Spleen (tissue), 11 donors: Measurements from ENCODE around the gene NKAIN2. TPM values are rescaled to one million over a fixed set of nuclear protein-coding genes. Genes with fewer than 3 reads are reported as not detected.
"Not testable (repeated sequence)": the region's sequence is repeated elsewhere in the genome, so short reads cannot be mapped to it uniquely, and the experiment has no call there.

Experiments
- DNase-seq: peaks from one replicate; pipeline ENCODE4 v3.0.0-alpha.2; 2020
- H3K27ac ChIP-seq, 8 donors: fragments of 200-600 bp; sonication (generic) in 7 of 8; 1 replicate in 4 of 8; 2 replicates in 4 of 8; pipeline versions ENCODE4 v1.5.0 to v1.8.0; 2016 to 2021; ENCODE audit warnings: inconsistent platforms in 4 of 8, mild to moderate bottlenecking in 4 of 8, moderate library complexity in 1 of 8
- H3K27me3 ChIP-seq, 7 donors: fragments of 200-600 bp; sonication (generic) in 6 of 7; replicated peaks in 1 of 7; 1 replicate in 4 of 7; 2 replicates in 3 of 7; pipeline versions ENCODE4 v1.5.0 to v1.8.0; 2016 to 2021; ENCODE audit warnings: inconsistent platforms in 3 of 7, mild to moderate bottlenecking in 1 of 7
- H3K36me3 ChIP-seq, 6 donors: fragments of 200-600 bp; sonication (generic) in 5 of 6; 1 replicate in 4 of 6; 2 replicates in 2 of 6; pipeline versions ENCODE4 v1.5.0 to v1.8.0; 2016 to 2021; ENCODE audit warnings: inconsistent platforms in 2 of 6
- H3K4me1 ChIP-seq, 6 donors: fragments of 200-600 bp; sonication (generic) in 5 of 6; 1 replicate in 3 of 6; 2 replicates in 3 of 6; pipeline versions ENCODE4 v1.5.0 to v1.8.0; 2016 to 2021; ENCODE audit warnings: inconsistent platforms in 3 of 6
- H3K4me3 ChIP-seq, 8 donors: fragments of 200-600 bp; sonication (generic) in 7 of 8; 1 replicate in 4 of 8; 2 replicates in 4 of 8; pipeline versions ENCODE4 v1.5.0 to v1.8.0; 2016 to 2021; ENCODE audit warnings: inconsistent platforms in 4 of 8, mild to moderate bottlenecking in 4 of 8, moderate library complexity in 2 of 8
- H3K9me3 ChIP-seq, 8 donors: fragments of 200-600 bp; sonication (generic) in 7 of 8; 1 replicate in 4 of 8; 2 replicates in 4 of 8; pipeline versions ENCODE4 v1.5.0 to v1.8.0; 2016 to 2021; ENCODE audit warnings: inconsistent platforms in 4 of 8
- POLR2A ChIP-seq, 3 donors: fragments of 450-650 bp; IDR thresholded peaks; one replicate each; pipeline ENCODE4 v1.5.1; 2017; ENCODE audit warnings: antibody characterized with exemption in 3 of 3, mild to moderate bottlenecking in 1 of 3
- POLR2AphosphoS5 ChIP-seq, 3 donors: sonication (generic); formaldehyde crosslinking; IDR thresholded peaks; one replicate each; pipeline ENCODE4 v1.5.1; 2017; ENCODE audit warnings: antibody characterized with exemption in 3 of 3
- WGBS, 5 donors: extraction: QIAGEN DNeasy Blood & Tissue Kit in 3 of 5; methylation state at CpG; one replicate each; pipeline versions ENCODE4 v1.1.5 to v1.1.7; 2013 to 2018; 5-methylcytosine and 5-hydroxymethylcytosine counted together
- intact Hi-C: fragments of 100-400 bp; cut with DNase I; formaldehyde crosslinking; loops from one replicate; pipeline ENCODE4 v1.15.0; 2023; ENCODE audit warnings: low total_unique reads
- polyA plus RNA-seq, 3 donors: library from polyadenylated mRNA; stranded (reverse); fragments of 200-250 nt; gene quantifications; one replicate each; pipeline ENCODE4 v1.2.1, GENCODE V29; 2013
- total RNA-seq, 7 donors: library from RNA; depleted of rRNA in 3 of 7; stranded (reverse); fragments of >200 nt in 3 of 7; fragmentation: NEBNext Ultra II Directional in 4 of 7; extraction: Animal tissue kit (Norgen Biotek cat#: 25700) in 4 of 7; gene quantifications; one replicate each; pipeline versions ENCODE4 v1.1.0 to v1.2.1, GENCODE V29; 2016 to 2021
- TF ChIP-seq, protein P1 (sequence below), 11 experiments: fragments of 200-600 bp in 7 of 11; fragments of 450-650 bp in 4 of 11; sonication (generic) in 4 of 11; IDR thresholded peaks in 8 of 11; conservative IDR thresholded peaks in 3 of 11; 1 replicate in 7 of 11; 2 replicates in 4 of 11; pipeline versions ENCODE4 v1.4.0 to v1.8.0; 2016 to 2021; ENCODE audit warnings: antibody characterized with exemption in 11 of 11, inconsistent platforms in 4 of 11, mild to moderate bottlenecking in 1 of 11
- donor health status: healthy with polysubstance abuse.
- donor health status: DM: no; HTN: no; CAD: no; lungs with moderate emphysema.
- donor health status: DM: no; HTN: no; CAD: no.
- donor health status: Bipolar disorder and iron deficiency.
- donor health status: healthy.
- donor health status: DM: no; HTN: no; CAD: no.
- donor health status: DM: yes; HTN: yes; CAD: no.

The NKAIN2 gene
- total and polyA plus RNA-seq, 10 donors: 0.13 to 0.51 (median 0.18) TPM; not detected in 4

DNA sequence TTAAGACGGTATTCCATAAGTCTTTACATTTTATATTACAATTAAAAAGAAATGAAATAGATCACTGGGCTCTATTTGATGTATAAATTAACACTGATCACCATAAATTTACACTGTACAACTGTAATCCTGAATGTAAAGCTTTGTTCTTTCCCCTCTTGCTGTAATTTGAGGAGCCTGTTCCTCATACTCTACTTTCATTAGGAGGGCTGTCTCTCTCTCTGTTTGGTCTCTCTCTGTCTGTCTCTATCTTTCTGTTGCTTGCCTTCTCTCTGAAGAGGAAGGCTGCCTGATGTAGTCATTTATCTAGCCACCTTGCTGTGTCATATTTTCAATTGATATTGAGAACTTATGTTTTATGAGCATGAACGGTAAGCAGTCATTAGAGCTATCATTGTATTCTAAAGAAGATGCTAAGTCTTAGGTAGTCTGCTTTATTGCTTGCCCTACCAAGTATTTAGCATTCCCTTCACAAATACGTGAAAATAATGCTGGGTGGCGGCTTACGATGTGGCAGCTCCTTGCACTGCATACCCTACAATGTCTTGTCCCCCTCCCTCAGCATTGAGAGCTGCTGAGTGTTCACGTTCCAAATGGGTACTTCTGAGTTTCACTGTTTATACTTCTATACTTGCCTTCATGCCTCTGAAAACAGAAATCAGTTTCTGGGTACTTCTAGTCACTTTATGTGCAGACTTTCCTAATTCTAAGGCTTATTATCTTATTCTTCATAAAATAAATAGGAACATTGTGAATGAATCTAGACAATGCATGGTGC, 205.5 kb downstream of the NKAIN2 start:
- Histone ChIP-seq H3K4me1 (no peaks in the 10 kb centered on the region), H3K27ac (no peak overlapping the region), H3K4me3 (no peak overlapping the region), H3K36me3 (no peaks in the 10 kb centered on the region), H3K27me3 (no peaks in the 10 kb centered on the region), H3K9me3 (no peaks in the 10 kb centered on the region)
- 87 to 94% (median 90%) methylated on average over 6 of the region's 6 CpGs for WGBS, 5 donors
- DNase-seq: no peak
- TF ChIP-seq POLR2AphosphoS5 (IDR thresholded peaks at IDR 0.05) (no peak), POLR2A (IDR thresholded peaks at IDR 0.05) (no peak)
- TF ChIP-seq, protein P1, sequence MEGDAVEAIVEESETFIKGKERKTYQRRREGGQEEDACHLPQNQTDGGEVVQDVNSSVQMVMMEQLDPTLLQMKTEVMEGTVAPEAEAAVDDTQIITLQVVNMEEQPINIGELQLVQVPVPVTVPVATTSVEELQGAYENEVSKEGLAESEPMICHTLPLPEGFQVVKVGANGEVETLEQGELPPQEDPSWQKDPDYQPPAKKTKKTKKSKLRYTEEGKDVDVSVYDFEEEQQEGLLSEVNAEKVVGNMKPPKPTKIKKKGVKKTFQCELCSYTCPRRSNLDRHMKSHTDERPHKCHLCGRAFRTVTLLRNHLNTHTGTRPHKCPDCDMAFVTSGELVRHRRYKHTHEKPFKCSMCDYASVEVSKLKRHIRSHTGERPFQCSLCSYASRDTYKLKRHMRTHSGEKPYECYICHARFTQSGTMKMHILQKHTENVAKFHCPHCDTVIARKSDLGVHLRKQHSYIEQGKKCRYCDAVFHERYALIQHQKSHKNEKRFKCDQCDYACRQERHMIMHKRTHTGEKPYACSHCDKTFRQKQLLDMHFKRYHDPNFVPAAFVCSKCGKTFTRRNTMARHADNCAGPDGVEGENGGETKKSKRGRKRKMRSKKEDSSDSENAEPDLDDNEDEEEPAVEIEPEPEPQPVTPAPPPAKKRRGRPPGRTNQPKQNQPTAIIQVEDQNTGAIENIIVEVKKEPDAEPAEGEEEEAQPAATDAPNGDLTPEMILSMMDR (IDR thresholded peaks at IDR 0.05 in 8 of 11, conservative IDR thresholded peaks at IDR 0.05 in 3 of 11): no peak
- intact Hi-C loops: no loop called here

DNA sequence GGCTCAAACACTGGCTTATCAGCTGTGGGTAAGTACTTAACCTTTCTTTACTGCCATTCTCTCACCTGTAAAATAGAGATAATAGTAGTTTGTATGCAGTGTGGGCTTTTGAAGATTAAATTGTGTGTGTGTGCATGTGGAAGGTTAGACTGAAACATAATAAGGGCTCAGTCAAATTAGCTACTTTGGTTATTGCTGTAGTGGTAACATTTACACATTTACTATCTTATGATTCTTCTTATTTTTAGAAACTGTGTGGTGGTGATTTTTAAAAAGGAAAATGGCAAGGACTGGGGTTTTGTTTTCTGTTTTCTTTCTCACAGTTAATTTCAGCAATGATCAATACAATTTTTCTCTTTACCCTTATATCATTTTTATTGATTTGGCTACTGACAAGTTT, 206.9 kb downstream of the NKAIN2 start:
- H3K4me1 ChIP-seq: no peaks in the 10 kb centered on the region
- no peak overlapping the region for H3K4me3 ChIP-seq
- H3K36me3 ChIP-seq: no peaks in the 10 kb centered on the region
- no peak overlapping the region for H3K27ac ChIP-seq
- intact Hi-C loops: no loop called here
- H3K9me3 ChIP-seq: no peaks in the 10 kb centered on the region
- DNase-seq: no peak
- TF ChIP-seq, protein P1 (IDR thresholded peaks at IDR 0.05 in 8 of 11, conservative IDR thresholded peaks at IDR 0.05 in 3 of 11): no peak
- no peak for TF ChIP-seq POLR2AphosphoS5 (IDR thresholded peaks at IDR 0.05)
- no peak for TF ChIP-seq POLR2A (IDR thresholded peaks at IDR 0.05)
- H3K27me3 ChIP-seq: no peaks in the 10 kb centered on the region

DNA sequence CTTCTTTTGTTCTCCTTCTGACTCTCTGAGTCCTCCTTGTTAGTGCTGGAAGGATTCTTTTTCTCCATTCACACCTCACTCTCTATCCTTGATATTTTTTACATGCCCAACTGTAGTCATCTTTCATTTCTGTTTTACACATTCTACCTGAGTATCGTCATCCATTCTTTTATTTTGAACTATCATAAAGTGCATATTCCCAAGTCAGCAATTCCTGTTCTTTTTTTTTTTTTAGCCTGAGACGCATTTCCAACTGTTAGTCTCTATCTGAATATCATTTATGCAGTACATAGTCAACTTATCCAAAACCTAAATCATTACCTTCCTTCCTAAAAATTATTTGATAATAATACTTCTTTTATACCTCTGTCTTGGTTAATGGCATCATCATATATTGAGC, 207.5 kb downstream of the NKAIN2 start:
- H3K4me1 ChIP-seq: no peaks in the 10 kb centered on the region

DNA sequence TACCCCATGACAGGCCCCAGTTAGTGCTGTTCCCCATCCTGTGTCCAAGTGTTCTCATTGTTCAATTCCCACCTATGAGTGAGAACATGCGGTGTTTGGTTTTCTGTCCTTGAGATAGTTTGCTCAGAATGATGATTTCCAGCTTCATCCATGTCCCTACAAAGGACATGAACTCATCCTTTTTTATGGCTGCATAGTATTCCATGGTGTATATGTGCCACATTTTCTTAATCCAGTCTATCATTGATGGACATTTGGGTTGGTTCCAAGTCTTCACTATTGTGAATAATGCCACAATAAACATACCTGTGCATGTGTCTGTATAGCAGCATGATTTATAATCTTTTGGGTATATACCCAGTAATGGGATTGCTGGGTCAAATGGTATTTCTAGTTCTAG, 218.4 kb downstream of the NKAIN2 start:
- H3K4me1 ChIP-seq, H3K4me3 ChIP-seq, DNase-seq, H3K36me3 ChIP-seq, H3K27ac ChIP-seq, intact Hi-C loops, H3K27me3 ChIP-seq: not testable (repeated sequence)
- H3K9me3 ChIP-seq: peaks cover 0 to 11% (median 0%) of the 10 kb centered on the region in 8 donors
- 82 to 100% (median 89%) methylated on average over 1 of the region's 1 CpG for WGBS, 5 donors

More for the DNA sequence above, 207.5 kb downstream of the NKAIN2 start:
- H3K27ac ChIP-seq: no peak overlapping the region
- H3K27me3 ChIP-seq: no peaks in the 10 kb centered on the region
- no peaks in the 10 kb centered on the region for H3K36me3 ChIP-seq
- no peak overlapping the region for H3K4me3 ChIP-seq
- intact Hi-C loops: no loop called here
- no peaks in the 10 kb centered on the region for H3K9me3 ChIP-seq
- WGBS, 5 donors: 85 to 96% (median 92%) methylated on average over 2 of the region's 2 CpGs
- TF ChIP-seq POLR2AphosphoS5 (IDR thresholded peaks at IDR 0.05): no peak
- TF ChIP-seq, protein P1 (IDR thresholded peaks at IDR 0.05 in 8 of 11, conservative IDR thresholded peaks at IDR 0.05 in 3 of 11): no peak
- no peak for TF ChIP-seq POLR2A (IDR thresholded peaks at IDR 0.05)
- no peak for DNase-seq
